HepG2 (cell line): ENCODE data around the gene NT5DC4. TPM values are rescaled to one million over a fixed set of nuclear protein-coding genes. Genes with fewer than 3 reads are reported as not detected.
A peak's percentile ranks its signal among the peaks of the same experiment; 100 is the strongest.

Source experiments
- ATAC-seq: fragments of 200-7000 bp; cut with Tn5 transposase; 3 replicates; pipeline ENCODE4 v1.9.1; 2020; ENCODE audit warnings: mild to moderate bottlenecking, moderate library complexity
- BruUV-seq: library from RNA; stranded (reverse); fragments of 400-500 nt; replicated peaks from 2 replicates; lab custom pipeline; 2021; lab: Mats Ljungman, UMichigan
- CTCF ChIA-PET: fragments of 300-600 bp; formaldehyde crosslinking; extraction: SDS; loops from one replicate; lab custom pipeline; 2021; ENCODE audit warnings: low total read pairs, inconsistent platforms, low intra/inter-chr PET ratio; lab: Yijun Ruan, JAX
- POLR2A ChIA-PET: fragments of 350-600 bp; sonication (Branson Sonifier 250); formaldehyde crosslinking; loops from one replicate; lab custom pipeline; 2020; ENCODE audit warnings: antibody characterized with exemption, inconsistent platforms; lab: Yijun Ruan, JAX
- DNase-seq: peaks from one replicate; pipeline ENCODE4 v3.0.0-alpha.2; 2015; ENCODE audit warnings: low spot score
- FAIRE-seq: peaks from 3 replicates; lab custom pipeline; 2011; peaks lifted over from hg19 to GRCh38; lab: Jason Lieb, UNC
- H2AFZ ChIP-seq: one replicate; pipeline ENCODE4 v1.6.1; 2011; ENCODE audit warnings: low read length, inconsistent platforms
- H3K27ac ChIP-seq: fragments of 300-600 bp; 3 replicates; pipeline ENCODE4 v1.8.0; 2011; ENCODE audit warnings: mixed run types, mild to moderate bottlenecking, mixed read lengths, low read length, inconsistent platforms; ENCODE audit not compliant: insufficient read depth; ENCODE audit errors: extremely low read length
- H3K27me3 ChIP-seq, 2 experiments: fragments of 200-600 bp in 1 of 2; 2 replicates in 1 of 2; 3 replicates in 1 of 2; pipeline versions ENCODE4 v1.6.0 to v1.8.0; 2011; ENCODE audit warnings: low read length in 2 of 2, mild to moderate bottlenecking in 2 of 2, moderate library complexity in 2 of 2, inconsistent platforms in 1 of 2; ENCODE audit not compliant: insufficient read depth in 2 of 2, control insufficient read depth in 1 of 2
- H3K36me3 ChIP-seq, 2 experiments: fragments of 200-600 bp in 1 of 2; replicated peaks in 1 of 2; 2 replicates in 1 of 2; 3 replicates in 1 of 2; pipeline versions ENCODE4 v1.5.1 to v1.8.0; 2011; ENCODE audit warnings: low read length in 2 of 2, inconsistent platforms in 1 of 2; ENCODE audit not compliant: insufficient read depth in 2 of 2, control insufficient read depth in 1 of 2
- H3K4me1 ChIP-seq: 2 replicates; pipeline ENCODE4 v1.5.1; 2012; ENCODE audit warnings: low read length, inconsistent platforms; ENCODE audit not compliant: insufficient read depth
- H3K4me2 ChIP-seq: 2 replicates; pipeline ENCODE4 v1.6.0; 2011; ENCODE audit warnings: low read depth, low read length, inconsistent platforms
- H3K4me3 ChIP-seq, 3 experiments: fragments of 200-600 bp in 1 of 3; sonication (generic), shearing (Covaris generic) in 1 of 3; replicated peaks in 1 of 3; 2 replicates each; pipeline ENCODE4 v1.5.1; 2011 to 2016; ENCODE audit warnings: low read length in 3 of 3, inconsistent platforms in 2 of 3, low read depth in 2 of 3, mild to moderate bottlenecking in 2 of 3, control low read depth in 1 of 3, mixed read lengths in 1 of 3; ENCODE audit not compliant: insufficient read depth in 1 of 3
- H3K79me2 ChIP-seq: one replicate; pipeline ENCODE4 v1.6.1; 2011; ENCODE audit warnings: low read length, inconsistent platforms; ENCODE audit not compliant: insufficient read depth
- H3K9ac ChIP-seq: 2 replicates; pipeline ENCODE4 v1.6.0; 2011; ENCODE audit warnings: mild to moderate bottlenecking, low read depth, low read length, inconsistent platforms; ENCODE audit not compliant: insufficient read depth
- H3K9me3 ChIP-seq: 2 replicates; pipeline ENCODE4 v1.5.1; 2012; ENCODE audit warnings: mild to moderate bottlenecking, low read length
- H4K20me1 ChIP-seq: 2 replicates; pipeline ENCODE4 v1.6.0; 2011; ENCODE audit warnings: inconsistent platforms, mild to moderate bottlenecking, low read length, moderate library complexity; ENCODE audit not compliant: insufficient read depth
- AGO1 ChIP-seq: fragments of 200-400 bp; formaldehyde crosslinking; IDR thresholded peaks from 2 replicates; pipeline ENCODE4 v1.6.1; 2017; ENCODE audit warnings: mild to moderate bottlenecking, low read depth, low read length, moderate library complexity; ENCODE audit not compliant: poor library complexity, severe bottlenecking
- ATF1 ChIP-seq: IDR thresholded peaks from 2 replicates; pipeline ENCODE4 v1.6.1; 2016; ENCODE audit warnings: mild to moderate bottlenecking, control low read depth
- CBFB ChIP-seq: sonication (generic); formaldehyde crosslinking; IDR thresholded peaks from 2 replicates; pipeline ENCODE4 v1.4.0; 2020; ENCODE audit warnings: missing genetic modification reagents
- IRF1 ChIP-seq: sonication (generic); formaldehyde crosslinking; IDR thresholded peaks from 2 replicates; pipeline ENCODE4 v1.4.0; 2020; ENCODE audit warnings: low read depth, mild to moderate bottlenecking, missing genetic modification reagents
- MIER3 ChIP-seq: IDR thresholded peaks from 2 replicates; pipeline ENCODE4 v1.6.1; 2016; ENCODE audit warnings: missing compliant biosample characterization, borderline replicate concordance
- PPARG ChIP-seq: conservative IDR thresholded peaks from 2 replicates; pipeline ENCODE4 v1.6.1; 2016; ENCODE audit warnings: missing biosample characterization, missing genetic modification reagents
- PTBP1 ChIP-seq: fragments of 200-400 bp; formaldehyde crosslinking; IDR thresholded peaks from 2 replicates; pipeline ENCODE4 v1.6.1; 2018; ENCODE audit warnings: low read length, low read depth; ENCODE audit not compliant: poor library complexity, severe bottlenecking
- TBL1XR1 ChIP-seq: fragments of 150-350 bp; IDR thresholded peaks from 2 replicates; pipeline ENCODE4 v1.6.1; 2014; ENCODE audit warnings: borderline replicate concordance, low read length; ENCODE audit not compliant: partially characterized antibody
- ZNF121 ChIP-seq: sonication (generic); formaldehyde crosslinking; IDR thresholded peaks from 2 replicates; pipeline ENCODE4 v1.5.0; 2020; ENCODE audit warnings: mild to moderate bottlenecking, missing genetic modification reagents
- ZNF607 ChIP-seq: sonication (generic); formaldehyde crosslinking; IDR thresholded peaks from 2 replicates; pipeline ENCODE4 v1.5.1; 2020; ENCODE audit warnings: missing genetic modification reagents, mild to moderate bottlenecking, borderline replicate concordance
- ZNF713 ChIP-seq: sonication (generic); formaldehyde crosslinking; IDR thresholded peaks from 2 replicates; pipeline ENCODE4 v1.4.0; 2020; ENCODE audit warnings: mild to moderate bottlenecking, missing genetic modification reagents
- ZNF770 ChIP-seq: sonication (generic); formaldehyde crosslinking; IDR thresholded peaks from 2 replicates; pipeline ENCODE4 v1.5.0; 2020; ENCODE audit warnings: mild to moderate bottlenecking, missing genetic modification reagents
- WGBS: methylation state at CpG from one replicate; pipeline ENCODE4 v1.1.6; 2017; ENCODE audit warnings: low lambda C conversion rate; 5-methylcytosine and 5-hydroxymethylcytosine counted together
- in situ Hi-C: cut with HindIII; loops from 2 replicates; pipeline ENCODE4 v1.10.0; 2017; ENCODE audit warnings: low pct_unique_long_range_greater_than_20kb; ENCODE audit not compliant: extremely low pct_ligation_motif_present
- intact Hi-C: fragments of 100-400 bp; cut with micrococcal nuclease; formaldehyde crosslinking; loops from one replicate; pipeline ENCODE4 v1.10.0; 2022; ENCODE audit not compliant: unreplicated experiment
- polyA plus RNA-seq, 8 experiments: library from polyadenylated mRNA; depleted of rRNA in 3 of 8; stranded (reverse) in 7 of 8; unstranded in 1 of 8; fragments of >200 nt; fragmentation: Illumina TruSeq in 4 of 8; extraction: Trizol in 4 of 8; gene quantifications; 2 replicates each; pipeline versions ENCODE4 v1.2.1 to v1.2.3, GENCODE V29; 2011 to 2016; ENCODE audit warnings: low read depth in 4 of 8, missing spikeins in 1 of 8, mixed read lengths in 1 of 8; ENCODE audit not compliant: insufficient read depth in 1 of 8
- total RNA-seq, 5 experiments: library from RNA; depleted of rRNA; stranded (reverse); fragments of >200 nt; fragmentation: Illumina TruSeq; extraction: Trizol; gene quantifications; 2 replicates each; pipeline ENCODE4 v1.2.3, GENCODE V29; 2016; ENCODE audit warnings: low read depth in 1 of 5

NT5DC4 gene
- total and polyA plus RNA-seq, 2 of the 13 experiments (the other 11 are each of a cell fraction or from before 2014, with no cell fraction given) = 0.04 to 4.2 TPM

GRCh38 chr2:112714836-112715631 is 5.8 kb upstream of the NT5DC4 start:
- no peaks in the 10 kb centered on the region for H3K79me2 ChIP-seq
- intact Hi-C loops (no loop called here), in situ Hi-C loops (no loop called here)
- ChIA-PET POLR2A (no interaction called here), CTCF (no interaction called here)
- no peak overlapping the region for H3K27ac ChIP-seq
- FAIRE-seq (no peak), ATAC-seq (no peak), DNase-seq (no peak)
- WGBS = 24% methylated on average over 6 of the region's 7 CpGs
- no peak overlapping the region for H3K4me3 ChIP-seq
- no peaks in the 10 kb centered on the region for H3K9me3 ChIP-seq
- peaks cover 15% of the 10 kb centered on the region for H3K4me1 ChIP-seq
- H3K27me3 ChIP-seq = peaks cover 0 to 27% of the 10 kb centered on the region in 2 experiments; a peak in 3 of 5 replicates
- H4K20me1 ChIP-seq = no peaks in the 10 kb centered on the region
- no peak overlapping the region for H2AFZ ChIP-seq
- H3K36me3 ChIP-seq = no peaks in the 10 kb centered on the region
- BruUV-seq = no TSS peak
- H3K9ac ChIP-seq = no peak overlapping the region
- no peak overlapping the region for H3K4me2 ChIP-seq
- TF ChIP-seq ATF1 = no peak
- peak; percentile 68 for TF ChIP-seq ZNF770
- peak; percentile 60 for TF ChIP-seq ZNF121 (CRISPR knock-in tag)
- TF ChIP-seq MIER3 (CRISPR knock-in tag) = no peak
- no peak for TF ChIP-seq TBL1XR1
- no peak for TF ChIP-seq IRF1 (CRISPR knock-in tag)
- TF ChIP-seq AGO1 = no peak
- TF ChIP-seq PTBP1 = no peak
- no peak for TF ChIP-seq ZNF607
- no peak for TF ChIP-seq CBFB (CRISPR knock-in tag)
- no peak for TF ChIP-seq ZNF713
- no peak for TF ChIP-seq PPARG
